HG03196 (cell line): ENCODE data around the gene ERICH4.
"Not testable (repeated sequence)": the region's sequence is repeated elsewhere in the genome, so short reads cannot be mapped to it uniquely, and the experiment has no call there.

Experiments used
- ATAC-seq: cut with Tn5 transposase; IDR thresholded peaks from one replicate; pipeline ENCODE4 v1.9.1; 2021; ENCODE audit not compliant: unreplicated experiment

Gene ERICH4

DNA sequence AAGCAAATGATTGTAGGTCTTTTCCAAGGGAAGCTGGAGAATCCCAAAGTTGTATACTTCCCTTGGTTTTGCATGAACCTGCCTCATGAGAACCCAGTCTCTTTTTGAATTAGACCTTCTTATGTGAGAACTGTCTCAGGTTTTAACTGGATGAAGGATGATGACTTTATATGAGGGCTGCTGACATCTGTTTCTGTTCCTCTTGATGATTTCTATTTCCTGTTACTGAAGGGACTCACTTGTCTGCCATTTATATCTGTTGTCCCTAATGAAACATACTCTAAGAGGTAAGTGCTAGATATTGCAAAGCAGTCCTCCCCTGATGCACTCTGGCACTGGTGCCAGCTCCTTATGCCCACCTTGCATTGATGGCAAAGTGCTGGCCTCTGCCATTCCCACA is 33.6 kb downstream of the ERICH4 start:
- ATAC-seq, result no peak

DNA sequence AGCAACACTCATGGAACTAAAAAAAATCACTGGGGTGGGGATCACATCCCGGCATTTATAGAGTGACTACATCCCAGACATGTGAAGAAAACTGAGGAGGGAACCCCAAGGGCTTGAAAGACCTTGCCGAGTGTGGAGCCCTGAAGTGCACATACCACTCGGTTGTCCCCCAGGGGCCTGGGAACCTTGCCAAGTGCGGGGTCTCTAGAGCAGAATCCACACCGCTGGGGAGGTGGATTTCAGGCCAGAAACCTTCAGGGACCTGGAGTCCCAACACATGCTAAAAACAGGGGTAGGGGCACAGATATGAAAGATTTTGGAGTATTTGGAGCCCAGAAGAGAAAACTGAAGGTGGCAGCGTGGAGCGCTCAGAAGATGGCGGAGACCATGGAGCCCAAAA is 35.2 kb downstream of the ERICH4 start:
- ATAC-seq, result no peak

DNA sequence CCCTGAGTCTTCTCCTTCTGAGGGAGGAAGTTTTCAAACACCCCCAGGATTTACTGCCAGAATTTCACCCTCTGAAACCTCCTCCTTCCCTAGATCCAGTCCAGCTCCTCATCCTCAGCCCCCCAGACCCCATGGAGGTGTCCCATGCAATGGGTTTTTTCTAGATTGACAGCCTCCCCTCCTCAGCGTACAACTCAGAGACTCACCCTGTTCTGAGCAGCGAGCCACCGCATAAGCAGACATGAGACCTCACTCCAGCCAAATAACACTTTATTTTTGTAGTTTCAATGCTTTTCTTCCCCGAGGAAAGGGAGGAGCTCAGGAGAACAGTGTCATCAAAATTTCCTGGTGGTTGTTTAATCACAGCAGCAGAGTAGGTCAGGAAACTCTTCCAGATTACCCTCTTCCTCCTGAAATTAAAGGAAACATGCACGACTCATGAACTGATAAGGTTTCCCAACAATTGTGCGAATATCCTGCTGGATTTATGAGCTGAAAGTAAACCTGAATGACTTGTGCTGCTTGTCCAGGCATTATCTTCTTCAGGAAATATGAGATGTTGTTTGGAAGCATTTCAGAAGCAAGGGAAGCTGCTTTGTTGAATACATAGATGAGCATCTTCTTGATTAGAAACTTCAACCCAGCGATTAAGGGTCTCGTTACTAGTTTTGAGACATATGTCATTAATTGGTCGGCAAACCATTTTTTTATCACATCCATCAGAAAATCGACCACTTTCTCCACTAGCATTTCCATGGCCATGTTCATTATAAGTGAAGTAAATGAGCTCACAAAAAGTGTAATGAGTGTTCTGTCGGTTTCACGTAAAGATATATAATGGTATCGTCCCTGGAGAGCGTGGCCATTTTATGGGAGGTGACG is 36.2 kb downstream of the ERICH4 start:
- no peak for ATAC-seq

DNA sequence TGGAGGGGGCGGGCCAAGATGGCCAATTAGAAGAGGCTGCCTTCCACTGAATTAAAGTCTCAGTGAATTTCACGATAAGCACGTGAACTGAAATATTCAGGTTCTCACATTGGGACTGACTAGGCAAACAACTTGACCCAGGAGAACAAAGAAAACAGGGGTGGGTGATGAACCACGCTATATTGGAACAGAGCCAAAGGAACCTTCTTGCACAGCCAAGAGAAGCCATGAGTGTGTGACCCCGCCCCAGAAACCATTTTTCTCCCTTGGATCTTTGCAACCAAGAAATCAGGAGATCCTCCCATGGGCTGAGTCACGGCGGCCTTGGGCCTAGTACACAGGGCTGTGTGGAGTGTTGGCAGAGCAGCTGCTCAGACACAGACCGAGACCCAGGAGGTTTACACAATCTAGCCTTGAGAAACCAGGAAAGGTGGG is 36.8 kb downstream of the ERICH4 start:
- ATAC-seq, result no peak

DNA sequence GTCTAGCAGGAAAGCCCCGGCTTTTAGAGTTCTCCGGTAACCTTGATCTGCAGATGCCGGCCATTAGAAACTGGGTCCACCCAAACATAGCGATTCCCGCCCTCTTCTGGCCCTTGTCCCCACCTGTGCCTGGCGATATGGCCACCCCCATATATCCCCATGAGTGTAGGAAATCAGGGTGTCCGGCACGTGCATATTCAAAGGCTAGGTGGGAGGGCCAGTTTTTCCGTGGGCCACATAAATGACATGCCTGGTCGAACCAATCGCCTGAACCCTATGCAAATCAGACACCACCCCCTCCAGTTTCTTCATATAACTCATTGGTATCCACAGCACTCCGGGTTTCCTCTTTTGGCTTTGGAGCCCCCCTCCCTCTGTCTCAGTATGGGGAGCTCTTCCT is 37.4 kb downstream of the ERICH4 start:
- no peak for ATAC-seq

DNA sequence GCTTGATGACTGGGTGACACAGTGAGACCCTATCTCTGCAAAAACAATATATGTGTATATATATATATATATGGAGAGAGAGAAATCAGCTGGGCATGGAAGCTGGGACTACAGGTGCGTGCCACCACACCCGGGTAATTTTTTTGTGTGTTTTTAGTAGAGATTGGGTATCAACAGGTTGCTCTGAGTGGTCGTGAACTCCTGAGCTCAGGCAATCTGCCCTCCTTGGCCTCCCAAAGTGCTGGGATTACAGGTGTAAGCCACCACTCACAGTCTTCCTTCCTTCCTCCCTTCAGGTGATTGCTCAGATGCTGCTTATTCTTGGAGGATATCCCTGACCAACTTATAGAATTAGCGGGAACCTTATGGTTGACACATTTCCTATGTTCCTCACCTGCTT is 41.9 kb downstream of the ERICH4 start:
- ATAC-seq, result no peak

- not testable (repeated sequence) for ATAC-seq
Measured at GRCh38 chr19:41486953-41487352, 44.0 kb downstream of the ERICH4 start.

GRCh38 chr19:41492843-41493242 is 49.9 kb downstream of the ERICH4 start:
- ATAC-seq, result no peak
